ENCODE measurements around the gene HSP90AB1. TPM values are rescaled to one million over a fixed set of nuclear protein-coding genes. Genes with fewer than 3 reads are reported as not detected.
A peak's percentile ranks its signal among the peaks of the same experiment; 100 is the strongest.

Gene HSP90AB1
- total and polyA plus RNA-seq, 2 of the 8 experiments (the other 6 are each of a cell fraction or from before 2014, with no cell fraction given): 1,564 to 2,297 TPM

DNA sequence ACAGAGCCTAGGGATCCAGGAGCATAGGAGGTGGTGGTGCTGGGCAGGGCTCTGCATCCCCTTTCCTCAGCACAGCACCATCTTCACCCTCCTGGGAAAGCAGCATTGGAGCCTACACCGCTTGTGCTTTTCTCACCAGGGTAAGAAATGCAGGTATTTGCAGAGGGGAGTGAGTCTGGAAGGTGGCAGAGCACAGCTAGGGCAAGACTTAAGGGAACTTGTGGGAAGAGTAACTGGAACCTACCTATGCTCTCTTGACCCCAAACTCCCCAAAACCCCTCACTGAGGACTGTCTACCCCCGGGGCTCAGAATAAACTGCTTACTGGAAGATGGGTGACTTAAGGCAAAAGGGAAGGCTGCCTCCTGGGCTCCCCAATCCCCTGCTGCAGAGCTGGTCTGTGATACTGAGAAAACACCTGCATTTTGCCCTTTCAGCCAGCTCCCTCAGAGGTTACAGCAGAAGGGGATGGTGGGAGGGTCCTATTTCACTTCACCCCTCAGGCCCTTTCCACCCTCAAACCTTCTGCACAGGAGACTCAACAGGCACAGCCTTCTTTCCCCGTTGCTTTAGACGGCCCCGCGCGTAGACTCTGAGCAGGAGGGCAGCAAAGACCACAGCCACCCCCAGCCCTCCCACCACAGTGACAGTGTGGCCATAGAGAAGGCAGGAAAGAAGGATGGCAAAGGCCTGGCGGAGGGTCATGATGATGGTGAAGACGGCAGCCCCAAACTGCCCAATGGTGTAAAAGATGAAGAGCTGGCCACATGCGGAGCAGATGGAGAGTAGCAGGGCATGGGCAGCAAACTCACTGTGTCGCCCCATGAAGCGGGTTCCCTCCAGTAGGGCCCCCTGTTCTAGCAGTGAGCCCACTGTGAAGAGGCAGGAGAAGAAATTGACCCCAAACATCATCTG, 7.5 kb downstream of the HSP90AB1 start (continued):
- no peak for TF ChIP-seq EP300 (IDR thresholded peaks at IDR 0.05; ENCODE audit: borderline replicate concordance in 1 of 2, low read depth in 2 of 2, low read length in 2 of 2)
- TF ChIP-seq HDAC2 (IDR thresholded peaks at IDR 0.05; ENCODE audit: borderline replicate concordance in 1 of 2, low read depth in 2 of 2, low read length in 2 of 2): no peak
- TF ChIP-seq CTBP2 (IDR thresholded peaks at IDR 0.05; ENCODE audit: borderline replicate concordance, insufficient read depth, insufficient read length, low read length): no peak
- 0 out of 2 replicates have a peak, but pooled peaks have one; percentile 17 for TF ChIP-seq EGR1 (IDR thresholded peaks at IDR 0.05; ENCODE audit: borderline replicate concordance, low read depth, low read length)
- TF ChIP-seq CHD2 (IDR thresholded peaks at IDR 0.05; ENCODE audit: low read length): peak; percentile 22; the same call in 1 of the 2 replicates
- no peak for TF ChIP-seq TEAD4 (IDR thresholded peaks at IDR 0.05; ENCODE audit: low read depth, low read length)
- TF ChIP-seq TAF7 (optimal IDR thresholded peaks at IDR 0.05; ENCODE audit: borderline replicate concordance, low read depth, low read length): peak; percentile 45
- TF ChIP-seq RNF2 (IDR thresholded peaks at IDR 0.05; ENCODE audit: borderline replicate concordance, low read depth, low read length, missing control alignments, poor library complexity, severe bottlenecking): no peak
- TF ChIP-seq SUZ12 (IDR thresholded peaks at IDR 0.05; ENCODE audit: low read length): no peak
- TF ChIP-seq SIRT6 (IDR thresholded peaks at IDR 0.05; ENCODE audit: low read length): peak; percentile 50
- 0 out of 2 replicates have a peak, but pooled peaks have one; percentile 4 for TF ChIP-seq TAF1 (IDR thresholded peaks at IDR 0.05; ENCODE audit: low read depth, low read length)
- TF ChIP-seq, protein P1, sequence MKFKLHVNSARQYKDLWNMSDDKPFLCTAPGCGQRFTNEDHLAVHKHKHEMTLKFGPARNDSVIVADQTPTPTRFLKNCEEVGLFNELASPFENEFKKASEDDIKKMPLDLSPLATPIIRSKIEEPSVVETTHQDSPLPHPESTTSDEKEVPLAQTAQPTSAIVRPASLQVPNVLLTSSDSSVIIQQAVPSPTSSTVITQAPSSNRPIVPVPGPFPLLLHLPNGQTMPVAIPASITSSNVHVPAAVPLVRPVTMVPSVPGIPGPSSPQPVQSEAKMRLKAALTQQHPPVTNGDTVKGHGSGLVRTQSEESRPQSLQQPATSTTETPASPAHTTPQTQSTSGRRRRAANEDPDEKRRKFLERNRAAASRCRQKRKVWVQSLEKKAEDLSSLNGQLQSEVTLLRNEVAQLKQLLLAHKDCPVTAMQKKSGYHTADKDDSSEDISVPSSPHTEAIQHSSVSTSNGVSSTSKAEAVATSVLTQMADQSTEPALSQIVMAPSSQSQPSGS (IDR thresholded peaks at IDR 0.05; ENCODE audit: low read length): peak; percentile 74; the same call in 1 of the 2 replicates
- TF ChIP-seq, protein P2, sequence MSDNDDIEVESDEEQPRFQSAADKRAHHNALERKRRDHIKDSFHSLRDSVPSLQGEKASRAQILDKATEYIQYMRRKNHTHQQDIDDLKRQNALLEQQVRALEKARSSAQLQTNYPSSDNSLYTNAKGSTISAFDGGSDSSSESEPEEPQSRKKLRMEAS (IDR thresholded peaks at IDR 0.05): no peak
